ENCODE data around the gene CNIH1. TPM values are rescaled to one million over a fixed set of nuclear protein-coding genes. Genes with fewer than 3 reads are reported as not detected.
"Not testable (repeated sequence)": the region's sequence is repeated elsewhere in the genome, so short reads cannot be mapped to it uniquely, and the experiment has no call there.

The CNIH1 gene
- total and polyA plus RNA-seq, 9 donors = 53.5 to 203 (median 67.0) TPM

DNA sequence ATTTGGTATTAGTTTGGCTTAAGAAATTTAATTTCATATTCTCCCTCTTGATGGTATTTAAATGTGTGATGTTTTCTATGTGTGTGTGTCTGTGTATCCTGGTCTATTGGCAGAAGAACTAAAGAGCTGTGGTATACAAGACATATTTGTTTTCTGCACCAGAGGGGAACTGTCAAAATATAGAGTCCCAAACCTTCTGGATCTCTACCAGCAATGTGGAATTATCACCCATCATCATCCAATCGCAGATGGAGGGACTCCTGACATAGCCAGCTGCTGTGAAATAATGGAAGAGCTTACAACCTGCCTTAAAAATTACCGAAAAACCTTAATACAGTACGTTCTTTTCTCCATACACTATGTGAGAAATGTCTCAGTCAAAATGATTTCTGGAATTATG, 29.8 kb downstream of the CNIH1 start:
- Histone ChIP-seq H3K4me3 (no peak overlapping the region), H3K36me3 (no peaks in the 10 kb centered on the region), H3K9me3 (no peaks in the 10 kb centered on the region), H3K27ac (no peak overlapping the region), H3K27me3 (no peaks in the 10 kb centered on the region), H3K4me1 (ENCODE audit: insufficient read depth) (no peaks in the 10 kb centered on the region)
- TF ChIP-seq POLR2A (IDR thresholded peaks at IDR 0.05) = no peak
- TF ChIP-seq EP300 (IDR thresholded peaks at IDR 0.05) = no peak
- TF ChIP-seq, protein P1, sequence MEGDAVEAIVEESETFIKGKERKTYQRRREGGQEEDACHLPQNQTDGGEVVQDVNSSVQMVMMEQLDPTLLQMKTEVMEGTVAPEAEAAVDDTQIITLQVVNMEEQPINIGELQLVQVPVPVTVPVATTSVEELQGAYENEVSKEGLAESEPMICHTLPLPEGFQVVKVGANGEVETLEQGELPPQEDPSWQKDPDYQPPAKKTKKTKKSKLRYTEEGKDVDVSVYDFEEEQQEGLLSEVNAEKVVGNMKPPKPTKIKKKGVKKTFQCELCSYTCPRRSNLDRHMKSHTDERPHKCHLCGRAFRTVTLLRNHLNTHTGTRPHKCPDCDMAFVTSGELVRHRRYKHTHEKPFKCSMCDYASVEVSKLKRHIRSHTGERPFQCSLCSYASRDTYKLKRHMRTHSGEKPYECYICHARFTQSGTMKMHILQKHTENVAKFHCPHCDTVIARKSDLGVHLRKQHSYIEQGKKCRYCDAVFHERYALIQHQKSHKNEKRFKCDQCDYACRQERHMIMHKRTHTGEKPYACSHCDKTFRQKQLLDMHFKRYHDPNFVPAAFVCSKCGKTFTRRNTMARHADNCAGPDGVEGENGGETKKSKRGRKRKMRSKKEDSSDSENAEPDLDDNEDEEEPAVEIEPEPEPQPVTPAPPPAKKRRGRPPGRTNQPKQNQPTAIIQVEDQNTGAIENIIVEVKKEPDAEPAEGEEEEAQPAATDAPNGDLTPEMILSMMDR (IDR thresholded peaks at IDR 0.05) = no peak
- intact Hi-C loops (cut with DNase I) = no loop called here
- WGBS, 3 donors = 88 to 98% (median 94%) methylated on average over 3 of the region's 3 CpGs
- no peak for DNase-seq

DNA sequence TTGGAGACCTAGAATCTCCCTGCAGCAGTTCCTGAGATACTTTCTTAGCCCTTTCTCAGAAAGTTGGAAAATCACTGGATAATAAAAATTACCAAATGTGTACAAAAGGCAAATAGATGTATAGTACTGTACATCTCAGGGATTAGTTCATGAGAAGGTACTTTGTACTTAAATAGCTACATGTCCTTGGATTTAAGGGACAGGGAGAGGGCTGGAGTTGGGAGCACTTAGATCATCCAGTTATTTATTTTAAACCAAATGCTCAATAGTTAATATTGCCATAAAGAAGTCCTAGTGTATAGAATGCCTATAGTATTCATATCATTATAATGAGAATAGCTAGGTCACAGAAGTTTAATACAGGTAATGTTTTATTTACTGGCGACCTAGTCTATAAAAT, 31.0 kb downstream of the CNIH1 start:
- no peak for DNase-seq
- Histone ChIP-seq H3K9me3 (no peaks in the 10 kb centered on the region), H3K4me1 (ENCODE audit: insufficient read depth) (no peaks in the 10 kb centered on the region), H3K27ac (no peak overlapping the region), H3K36me3 (no peaks in the 10 kb centered on the region), H3K4me3 (no peak overlapping the region), H3K27me3 (no peaks in the 10 kb centered on the region)
- 96 to 98% (median 98%) methylated on average over 1 of the region's 1 CpG for WGBS, 3 donors
- TF ChIP-seq EP300 (IDR thresholded peaks at IDR 0.05) (no peak), POLR2A (IDR thresholded peaks at IDR 0.05) (no peak)
- TF ChIP-seq, protein P1 (IDR thresholded peaks at IDR 0.05) = no peak
- intact Hi-C loops (cut with DNase I) = no loop called here

DNA sequence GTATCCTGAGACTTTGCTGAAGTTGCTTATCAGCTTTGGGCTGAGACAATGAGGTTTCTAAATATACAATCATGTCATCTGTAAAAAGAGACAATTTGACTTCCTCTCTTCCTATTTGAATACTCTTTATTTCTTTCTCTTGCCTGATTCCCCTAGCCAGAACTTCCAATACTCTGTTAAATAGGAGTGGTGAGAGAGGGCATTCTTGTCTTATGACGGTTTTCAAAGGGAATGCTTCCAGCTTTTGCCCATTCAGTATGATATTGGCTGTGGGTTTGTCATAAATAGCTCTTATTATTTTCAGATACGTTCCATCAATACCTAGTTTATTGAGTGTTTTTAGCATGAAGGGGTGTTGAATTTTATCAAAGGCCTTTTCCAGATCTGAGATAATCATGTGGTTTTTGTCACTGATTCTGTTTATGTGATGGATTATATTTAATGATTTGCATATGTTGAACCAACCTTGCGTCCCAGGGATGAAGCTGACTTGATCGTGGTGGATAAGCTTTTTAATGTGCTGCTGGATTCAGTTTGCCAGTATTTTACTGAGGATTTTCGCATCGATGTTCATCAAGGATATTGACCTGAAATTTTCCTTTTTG, 37.7 kb downstream of the CNIH1 start:
- H3K9me3 ChIP-seq; intact Hi-C loops (cut with DNase I); H3K4me3 ChIP-seq; DNase-seq; H3K4me1 ChIP-seq (ENCODE audit: insufficient read depth); H3K27me3 ChIP-seq; H3K36me3 ChIP-seq; H3K27ac ChIP-seq: not testable (repeated sequence)
- 93 to 96% (median 96%) methylated on average over 6 of the region's 6 CpGs for WGBS, 3 donors

DNA sequence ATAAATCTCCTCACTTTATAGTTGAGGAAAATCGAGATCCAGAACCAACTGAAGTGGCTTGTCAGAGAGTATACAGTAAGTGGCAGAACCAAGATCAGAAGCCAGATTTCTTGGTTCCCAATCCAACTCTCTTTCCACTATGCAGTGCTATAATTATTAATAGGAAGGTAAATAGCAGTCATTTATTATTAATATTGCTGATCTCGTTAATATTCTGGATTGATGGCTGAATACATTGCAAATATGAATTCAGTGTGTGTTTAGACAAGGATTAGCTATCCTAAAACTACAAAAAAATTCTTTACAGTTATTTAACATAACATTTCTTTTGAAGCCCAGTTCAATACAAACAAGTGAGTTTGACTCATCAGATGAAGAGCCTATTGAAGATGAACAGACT, 41.6 kb downstream of the CNIH1 start:
- no peak overlapping the region for H3K27ac ChIP-seq
- WGBS, 3 donors = 92 to 98% (median 95%) methylated on average over 2 of the region's 2 CpGs
- no peak overlapping the region for H3K4me3 ChIP-seq
- no peaks in the 10 kb centered on the region for H3K27me3 ChIP-seq
- DNase-seq = no peak
- H3K36me3 ChIP-seq = no peaks in the 10 kb centered on the region
- H3K9me3 ChIP-seq = no peaks in the 10 kb centered on the region
- intact Hi-C loops (cut with DNase I) = no loop called here
- H3K4me1 ChIP-seq (ENCODE audit: insufficient read depth) = no peaks in the 10 kb centered on the region
- TF ChIP-seq EP300 (IDR thresholded peaks at IDR 0.05) = no peak

DNA sequence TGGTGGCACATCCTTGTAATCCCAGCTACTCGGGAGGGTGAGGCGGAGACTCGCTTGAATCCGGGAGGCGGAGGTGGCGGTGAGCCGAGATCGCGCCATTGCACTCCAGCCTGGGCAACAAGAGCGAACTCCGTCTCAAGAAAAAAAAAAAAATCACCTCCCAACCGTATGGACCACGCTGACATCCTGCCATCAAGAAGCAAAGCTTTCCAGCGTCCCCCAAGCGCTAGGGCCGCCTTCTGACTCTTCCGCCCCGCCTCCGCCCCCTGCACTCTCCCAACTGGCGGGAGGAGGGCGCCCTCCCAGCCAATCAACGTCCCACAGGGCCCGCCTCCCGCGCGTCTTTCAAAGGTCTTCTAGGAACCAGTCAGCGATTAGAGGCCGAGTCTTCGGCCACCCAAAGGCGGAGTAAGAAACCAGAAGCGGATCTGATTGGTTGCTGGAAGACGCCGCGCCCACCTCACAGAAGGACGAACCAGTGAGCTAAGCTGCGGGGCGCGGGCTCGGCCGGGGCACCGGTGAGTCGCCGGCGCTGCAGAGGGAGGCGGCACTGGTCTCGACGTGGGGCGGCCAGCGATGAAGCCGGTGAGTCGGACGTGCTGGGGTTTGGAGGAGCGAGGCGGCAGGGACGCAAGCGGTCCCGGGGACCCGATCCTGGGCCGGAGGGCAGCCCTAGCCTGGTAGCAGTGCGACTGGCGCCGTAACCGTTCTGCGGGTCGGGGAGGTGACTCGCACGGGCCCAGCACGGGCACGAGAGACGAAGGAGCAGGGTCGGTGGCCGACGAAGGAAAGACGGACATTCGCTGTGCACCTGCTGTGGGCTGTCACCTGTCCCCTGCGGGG, 44.5 kb downstream of the CNIH1 start, which contains the start of gene CDKN3:
Gene CDKN3, plus strand, starts transcription at position 515 of the 843 bp plus-strand sequence. Its CDS starts 62 bp downstream, at position 577.
- DNase-seq = peak; percentile 96 to 98 (median 96)
- H3K36me3 ChIP-seq = no peaks in the 10 kb centered on the region
- no peak within 1 kb of the TSS for H3K27ac ChIP-seq
- H3K4me3 ChIP-seq = peak within 1 kb of the TSS; percentile 49
- TF ChIP-seq POLR2A (IDR thresholded peaks at IDR 0.05) (peak; percentile 43), EP300 (IDR thresholded peaks at IDR 0.05) (no peak)
- TF ChIP-seq, protein P1 (IDR thresholded peaks at IDR 0.05) = peak; percentile 36 to 65 (median 63)
- no peaks in the 10 kb centered on the region for H3K4me1 ChIP-seq (ENCODE audit: insufficient read depth)
- no peaks in the 10 kb centered on the region for H3K27me3 ChIP-seq
- WGBS, 3 donors = 1% methylated on average over 65 to 76 of the region's 76 CpGs
- intact Hi-C loops (cut with DNase I) = no loop called here
- no peaks in the 10 kb centered on the region for H3K9me3 ChIP-seq

Data from ovary (tissue), 9 donors.